Daoy (cell line): ENCODE measurements around the gene ADAM19. TPM values are rescaled to one million over a fixed set of nuclear protein-coding genes. Genes with fewer than 3 reads are reported as not detected.
A peak's percentile ranks its signal among the peaks of the same experiment; 100 is the strongest.

Experiments used
- DNase-seq: peaks from one replicate; pipeline ENCODE4 v3.0.0-alpha.2; 2015; ENCODE audit warnings: low read depth
- total RNA-seq: library from RNA; depleted of rRNA; stranded (reverse); fragments of >200 nt; shearing (Covaris generic); gene quantifications from 2 replicates; pipeline ENCODE4 v1.2.3, GENCODE V29; 2014

ADAM19 gene
- total RNA-seq, 1 experiment from 2014 or later, result 30.8 TPM

DNA sequence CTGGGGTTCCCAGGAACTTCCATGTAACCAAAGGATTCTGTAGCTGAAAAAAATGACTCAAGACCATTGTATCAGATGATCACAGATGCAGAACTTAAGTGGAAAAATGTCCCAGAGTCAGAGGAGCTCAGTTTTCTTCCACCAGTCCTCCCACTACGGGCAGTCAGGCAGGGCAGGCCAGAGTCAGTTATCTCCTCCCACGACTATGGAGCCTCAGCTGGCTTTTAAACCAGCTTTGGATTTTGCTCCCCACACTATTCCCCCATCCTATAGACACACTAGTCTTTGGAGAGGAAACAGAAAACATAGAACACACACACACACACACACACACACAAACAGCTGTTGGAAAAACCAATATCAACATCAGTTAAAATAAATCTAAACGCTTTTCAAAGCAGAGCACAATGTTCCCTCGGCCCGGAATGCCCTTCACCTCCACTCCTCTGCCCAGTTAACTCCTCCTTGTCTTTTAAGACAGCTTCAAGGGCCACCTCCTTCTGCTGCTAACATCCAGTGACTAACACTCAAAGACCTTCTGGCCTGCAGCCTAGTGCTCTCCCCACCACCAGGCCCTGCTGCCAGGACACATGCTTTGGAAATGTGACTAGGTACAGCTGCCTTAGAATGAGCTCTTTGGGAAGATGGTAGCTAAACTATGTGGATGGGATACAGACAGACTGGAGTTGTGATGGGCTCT lies 58.8 kb downstream of the ADAM19 start:
- DNase-seq, result peak; percentile 87

DNA sequence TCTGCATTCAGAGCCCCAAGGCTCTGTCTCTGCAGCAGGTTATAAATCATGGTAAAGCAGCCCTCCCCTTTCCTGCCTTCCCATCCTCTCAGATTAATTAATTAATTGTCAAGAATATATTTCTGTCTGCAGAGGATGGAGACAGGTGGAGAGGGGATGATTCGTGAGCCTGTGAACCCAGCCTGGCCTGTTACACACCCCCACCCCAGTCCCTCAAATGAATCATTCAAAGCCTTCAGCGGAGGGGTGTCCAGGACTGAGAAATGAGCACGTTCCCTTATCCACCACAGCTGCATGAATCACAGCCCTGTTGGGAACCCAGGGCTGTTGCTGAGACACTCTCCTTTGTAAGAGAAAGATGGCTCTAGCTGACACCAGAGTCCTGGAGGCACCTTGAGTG lies 59.6 kb downstream of the ADAM19 start:
- peak; percentile 89 for DNase-seq

DNA sequence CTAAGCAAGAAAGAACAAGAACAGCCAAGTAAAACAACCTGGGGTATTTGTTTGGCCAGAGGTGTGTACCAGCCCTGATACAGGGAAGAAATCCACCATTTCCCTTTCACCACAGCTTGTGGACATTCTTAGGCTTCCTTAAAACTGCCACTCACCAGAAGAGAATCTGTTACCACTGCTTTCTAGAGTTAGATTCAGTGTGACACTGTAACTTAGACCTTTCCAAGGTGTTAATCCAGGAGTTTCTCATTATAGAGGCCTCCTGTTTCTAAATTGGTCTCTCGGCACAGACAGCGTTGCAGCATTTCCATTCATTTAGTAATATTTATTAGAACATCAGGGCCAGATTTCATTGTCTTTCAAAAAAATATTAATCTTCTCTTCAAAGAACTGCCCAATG lies 60.6 kb downstream of the ADAM19 start:
- no peak for DNase-seq

DNA sequence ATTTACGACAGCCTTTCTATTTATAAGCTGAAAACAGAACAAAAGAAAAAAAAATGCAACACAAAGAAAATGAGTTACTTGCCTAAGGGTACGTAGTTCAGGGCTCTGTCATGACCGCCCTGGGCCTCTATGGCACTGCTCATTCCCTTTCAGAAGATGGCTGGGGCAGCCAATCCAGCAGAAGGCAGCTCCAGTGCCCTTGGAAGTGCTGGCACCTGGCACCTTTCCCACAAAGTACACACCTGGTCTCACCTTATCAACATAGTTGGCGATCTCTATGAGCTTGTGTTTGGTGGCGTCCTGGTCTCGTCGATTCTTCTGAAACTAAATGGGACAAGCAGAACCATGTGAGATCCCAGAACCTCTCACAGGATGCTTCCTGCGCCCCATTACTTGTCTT lies 62.4 kb downstream of the ADAM19 start:
- no peak for DNase-seq

DNA sequence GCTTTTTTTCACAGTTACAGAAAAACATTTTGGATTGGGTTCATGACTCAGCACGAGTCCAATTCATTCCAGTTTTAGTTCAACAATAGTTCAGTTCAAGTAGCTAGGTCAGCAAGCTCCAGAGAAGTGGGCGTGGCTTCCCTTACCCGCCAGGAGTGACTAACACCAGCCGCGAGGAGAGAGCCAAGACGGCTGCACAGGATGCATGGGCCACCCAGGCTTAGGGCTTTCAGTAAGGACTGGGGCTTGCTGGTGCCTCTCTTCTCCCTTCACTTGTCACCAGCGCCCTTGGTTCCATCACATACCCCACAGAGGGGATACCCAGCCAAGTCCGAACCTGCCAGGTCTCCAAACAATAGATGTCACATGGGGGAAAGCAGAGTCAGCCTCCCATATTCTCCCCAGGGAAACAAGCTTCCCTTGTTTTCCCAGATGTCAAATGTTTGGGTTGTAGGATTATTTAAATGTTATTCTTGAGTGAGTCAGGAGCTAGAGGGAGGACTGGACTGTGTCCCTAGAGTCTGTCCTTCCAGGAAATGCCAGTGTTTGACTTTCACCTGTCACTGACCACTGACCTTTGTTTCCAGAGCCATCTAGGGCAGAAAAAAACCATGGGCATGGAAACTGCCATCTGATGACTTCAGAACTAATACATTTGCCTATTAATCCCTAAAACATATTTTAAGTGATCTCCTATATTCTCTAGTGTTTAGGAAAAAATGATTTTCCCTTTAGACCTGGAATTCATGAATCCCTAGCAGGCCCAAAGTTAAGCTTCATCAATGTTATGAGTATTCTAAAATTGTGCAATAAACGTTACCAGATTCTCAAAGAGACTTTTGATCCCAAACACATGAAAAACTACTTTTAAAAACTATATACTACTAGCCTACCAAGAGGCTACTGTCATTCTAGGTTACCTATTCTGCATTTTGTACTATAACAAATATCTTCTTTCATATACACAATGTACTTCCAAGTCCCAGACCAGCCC lies 63.6 kb downstream of the ADAM19 start:
- peak; percentile 98 for DNase-seq

- DNase-seq, result no peak
Measured at GRCh38 chr5:157510682-157511081, 64.9 kb downstream of the ADAM19 start.

GRCh38 chr5:157509587-157509986 lies 66.0 kb downstream of the ADAM19 start:
- no peak for DNase-seq

DNA sequence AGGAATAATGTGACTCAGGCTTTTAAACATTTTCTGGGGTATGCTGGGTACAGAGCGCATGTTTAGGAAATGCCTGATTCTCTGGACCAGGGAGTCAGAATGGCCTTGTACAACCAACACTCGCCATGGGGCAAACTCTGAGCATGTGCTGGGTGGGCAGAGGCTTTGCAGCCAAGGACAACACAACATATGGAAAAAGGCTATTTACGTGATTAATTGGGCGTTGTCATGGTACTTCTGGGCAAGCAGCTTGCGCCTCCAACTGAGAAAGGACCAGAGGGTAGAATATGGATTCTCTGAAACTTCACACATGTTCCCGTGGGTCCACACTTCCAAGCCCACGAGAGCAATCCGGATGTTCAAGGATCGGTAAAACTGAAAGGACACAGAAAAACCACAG lies 66.5 kb downstream of the ADAM19 start:
- no peak for DNase-seq

DNA sequence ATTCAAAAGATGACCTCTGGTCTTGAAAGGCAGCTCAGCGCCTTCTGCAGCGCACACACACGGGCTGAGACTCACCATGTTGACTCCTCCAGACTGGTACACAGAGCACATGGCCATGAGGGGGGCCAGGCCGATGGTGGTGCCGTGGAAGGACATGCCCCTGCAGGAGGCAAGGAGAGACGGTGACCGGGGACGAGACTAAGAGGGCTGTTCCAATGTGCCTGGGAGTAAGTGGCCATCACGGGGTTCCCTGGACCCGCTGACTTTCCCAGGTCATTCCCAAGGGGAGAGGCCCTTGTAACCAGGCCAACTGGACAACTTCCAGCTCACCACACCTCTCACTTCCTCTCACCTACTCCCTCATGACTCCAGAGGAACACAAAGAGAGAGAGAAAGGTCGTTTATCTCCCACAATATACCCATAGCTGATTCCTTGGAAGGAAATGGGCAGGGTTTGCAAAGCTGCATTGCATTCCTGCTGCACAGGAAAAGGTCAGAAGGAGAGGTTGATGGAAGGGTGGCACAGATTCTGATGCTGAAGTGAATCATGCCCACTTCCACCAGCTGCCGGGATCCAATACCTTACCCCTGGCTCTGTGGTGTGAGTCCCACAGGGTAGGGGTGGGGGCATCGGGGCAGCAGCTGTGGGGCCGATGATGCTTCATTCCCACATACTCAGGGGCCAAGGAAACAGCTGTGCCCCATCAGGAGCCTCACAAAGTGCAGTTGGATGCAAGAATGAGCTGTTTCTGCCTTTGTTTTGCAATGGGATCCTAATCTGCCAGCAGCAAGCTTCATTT lies 68.4 kb downstream of the ADAM19 start:
- no peak for DNase-seq

DNA sequence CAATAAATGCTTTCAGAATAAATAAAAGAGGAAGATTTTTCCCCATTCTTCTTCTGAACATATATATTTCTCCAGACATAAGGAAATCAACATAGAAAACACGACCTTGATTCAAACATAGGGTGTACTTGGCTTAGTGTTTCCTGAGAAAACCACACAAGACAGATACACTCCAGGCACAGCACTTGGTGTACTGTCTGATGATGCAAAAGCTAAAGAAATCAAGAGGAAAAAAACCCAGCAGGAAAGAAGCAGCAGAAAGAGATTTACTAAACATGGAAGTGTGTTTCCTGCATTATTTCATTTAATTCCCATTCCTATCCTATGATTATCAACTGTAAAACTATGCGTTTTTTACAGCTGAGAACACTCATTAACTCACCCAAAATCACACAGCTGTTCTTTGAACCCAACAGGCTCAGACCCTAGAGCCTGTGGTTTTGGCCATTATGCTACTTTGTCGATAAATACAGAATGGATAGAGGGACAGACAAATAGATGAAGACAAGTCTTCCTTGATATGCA lies 69.4 kb downstream of the ADAM19 start:
- DNase-seq, result no peak

DNA sequence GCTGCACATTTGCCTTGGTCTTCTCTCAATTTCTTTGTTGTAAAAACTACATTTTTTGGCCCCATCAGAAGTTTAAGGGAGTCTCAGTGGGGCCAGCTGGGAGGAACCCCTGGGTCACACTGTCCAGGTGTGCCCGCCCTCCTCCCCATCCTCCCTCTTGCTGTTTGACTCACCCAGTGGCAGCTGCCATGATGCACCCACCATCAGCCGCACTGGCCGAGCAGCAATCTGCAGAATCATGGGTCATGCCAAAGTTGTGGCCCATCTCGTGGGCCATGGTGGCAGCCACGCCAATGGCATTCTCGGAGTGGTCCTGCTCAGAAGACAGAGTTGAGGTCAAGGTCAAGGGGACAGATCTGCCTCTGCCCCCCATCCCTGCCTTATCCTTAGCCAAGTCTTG lies 70.1 kb downstream of the ADAM19 start:
- no peak for DNase-seq

DNA sequence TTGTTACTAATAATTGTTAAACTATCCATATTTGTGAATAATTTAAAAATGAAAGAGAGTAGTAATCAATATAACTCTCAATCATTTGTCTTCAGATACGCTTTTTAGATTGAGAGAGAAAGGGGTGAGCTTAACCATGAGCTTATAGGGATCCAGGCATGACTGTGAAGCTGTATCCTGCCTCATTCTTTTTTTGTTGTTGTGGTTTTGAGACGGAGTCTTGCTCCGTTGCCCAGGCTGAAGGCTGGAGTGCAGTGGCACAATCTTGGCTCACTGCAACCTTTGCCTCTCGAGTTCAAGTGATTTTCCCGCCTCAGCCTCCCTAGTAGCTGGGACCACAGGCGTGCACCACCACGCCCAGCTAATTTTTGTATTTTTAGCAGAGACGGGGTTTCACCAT lies 71.5 kb downstream of the ADAM19 start:
- DNase-seq, result no peak

DNA sequence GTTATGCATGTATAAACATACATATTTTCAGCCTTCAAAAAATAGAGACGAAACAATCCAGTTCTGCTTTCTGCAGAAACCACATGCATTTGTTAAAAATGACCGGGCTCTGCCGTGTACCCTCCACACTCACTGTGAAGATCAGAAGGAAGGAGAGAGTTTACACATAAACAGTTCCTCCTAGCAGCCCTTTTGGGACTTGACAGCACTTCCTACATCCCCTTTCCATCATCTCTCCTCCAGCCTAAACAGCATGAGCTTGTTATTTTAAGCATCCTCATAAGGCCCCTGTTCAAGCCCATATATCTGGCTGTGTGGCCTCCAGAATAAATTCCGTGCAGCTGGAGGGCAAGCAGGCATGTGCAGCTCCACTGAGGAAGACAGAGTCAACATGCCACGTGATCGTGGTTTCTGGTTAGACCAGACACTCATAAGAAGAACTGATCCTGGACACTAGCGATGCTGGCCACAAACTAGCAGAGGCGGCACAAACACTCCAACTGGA lies 73.4 kb downstream of the ADAM19 start:
- no peak for DNase-seq

- no peak for DNase-seq
Measured at GRCh38 chr5:157497875-157498611, 77.5 kb downstream of the ADAM19 start.

- DNase-seq, result no peak
Measured at GRCh38 chr5:157496864-157497263, 78.7 kb downstream of the ADAM19 start.

- no peak for DNase-seq
Measured at GRCh38 chr5:157494178-157494832, 81.3 kb downstream of the ADAM19 start.

DNA sequence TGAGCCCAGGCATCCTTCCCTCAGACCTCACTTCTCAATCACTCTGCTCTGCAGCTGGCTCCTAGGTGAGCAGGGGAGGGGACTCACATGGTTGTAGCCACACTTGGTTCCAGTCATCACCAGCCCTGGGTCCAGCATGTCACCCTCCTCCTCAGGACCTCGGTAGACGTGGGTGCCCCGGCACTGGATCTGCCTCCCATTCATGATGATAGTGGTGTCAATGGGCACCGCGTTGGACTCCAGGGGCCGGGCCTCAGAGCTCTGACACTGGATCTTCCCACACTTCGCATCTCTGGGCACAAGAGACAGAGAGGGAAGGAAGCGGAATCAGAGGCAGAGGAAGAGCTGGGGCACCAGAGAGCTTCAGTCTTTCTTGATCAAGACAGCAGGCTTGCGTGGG lies 82.7 kb downstream of the ADAM19 start:
- DNase-seq, result no peak

DNA sequence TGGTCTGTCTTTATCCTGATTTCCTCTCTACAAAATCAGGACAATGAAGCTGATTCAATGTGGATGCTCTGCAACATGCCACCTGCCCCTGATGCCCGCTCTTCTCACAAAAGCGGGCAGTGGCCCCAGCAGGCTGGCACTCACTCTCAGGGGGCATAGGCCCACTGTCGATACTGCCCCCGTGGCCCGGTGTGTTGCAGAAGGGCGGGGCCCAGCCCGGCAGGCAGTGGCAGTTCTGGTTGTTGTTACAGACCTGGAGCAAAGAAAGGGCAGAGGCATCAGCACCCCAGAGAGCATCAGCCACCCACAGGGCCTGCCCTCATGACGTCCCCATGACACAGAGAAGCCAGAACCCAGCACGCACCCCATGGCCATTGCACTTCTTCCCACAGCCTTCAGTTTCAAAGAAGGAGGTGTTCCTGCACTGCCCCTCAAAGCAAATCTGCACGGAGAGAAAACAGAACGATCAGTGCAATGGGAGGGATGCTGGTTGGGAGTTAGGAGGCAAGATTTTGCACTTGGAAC lies 84.0 kb downstream of the ADAM19 start:
- DNase-seq, result no peak

GRCh38 chr5:157487358-157487757 lies 88.2 kb downstream of the ADAM19 start:
- DNase-seq, result no peak

GRCh38 chr5:157486861-157487260 lies 88.7 kb downstream of the ADAM19 start:
- DNase-seq, result no peak
